Measurements from ENCODE around the gene TUBB4B. TPM values are rescaled to one million over a fixed set of nuclear protein-coding genes. Genes with fewer than 3 reads are reported as not detected.

Gene TUBB4B
- total RNA-seq, 1 donor from 2014 or later = 463 TPM

GRCh38 chr9:137224830-137225694 lies 16.0 kb upstream of the TUBB4B start, which contains the start of gene CYSRT1:
Gene CYSRT1 (plus strand): TSS chr9:137225174. CDS start chr9:137225622, 448 bp downstream.
- H3K4me1 ChIP-seq = peaks cover 38% of the 10 kb centered on the region
- peaks cover 22% of the 10 kb centered on the region for H3K27me3 ChIP-seq (ENCODE audit: low read depth)
- no peaks in the 10 kb centered on the region for H3K9me3 ChIP-seq (replicated peaks)
- DNase-seq = no peak
- H3K36me3 ChIP-seq = no peaks in the 10 kb centered on the region
- intact Hi-C loops (cut with micrococcal nuclease) = loop anchor here (5.0 kb wide), 1 partner anchor 103 kb away; no protein-coding TSS in a partner anchor
- peak within 1 kb of the TSS; percentile 96 for H3K27ac ChIP-seq (replicated peaks)
- no peak for TF ChIP-seq CTCF (IDR thresholded peaks at IDR 0.05; ENCODE audit: borderline replicate concordance)
- H3K4me3 ChIP-seq = peak within 1 kb of the TSS; percentile 91

- no peaks in the 10 kb centered on the region for H3K36me3 ChIP-seq
- no peak for TF ChIP-seq CTCF (IDR thresholded peaks at IDR 0.05; ENCODE audit: borderline replicate concordance)
- peaks cover 29% of the 10 kb centered on the region for H3K27me3 ChIP-seq (ENCODE audit: low read depth)
- no peak for DNase-seq
- H3K9me3 ChIP-seq (replicated peaks) = no peaks in the 10 kb centered on the region
- no peak overlapping the region for H3K27ac ChIP-seq (replicated peaks)
- intact Hi-C loops (cut with micrococcal nuclease) = loop anchor here (5.0 kb wide), 1 partner anchor 104 kb away; no protein-coding TSS in a partner anchor
- H3K4me3 ChIP-seq = no peak overlapping the region
- H3K4me1 ChIP-seq = peaks cover 32% of the 10 kb centered on the region
These were observed 15.3 kb upstream of the TUBB4B start for GRCh38 chr9:137225699-137226331.

GRCh38 chr9:137226338-137227053 lies 14.6 kb upstream of the TUBB4B start:
- Histone ChIP-seq H3K4me3 (no peak overlapping the region), H3K27ac (replicated peaks) (no peak overlapping the region), H3K9me3 (replicated peaks) (no peaks in the 10 kb centered on the region), H3K4me1 (peaks cover 27% of the 10 kb centered on the region), H3K27me3 (ENCODE audit: low read depth) (peaks cover 36% of the 10 kb centered on the region), H3K36me3 (no peaks in the 10 kb centered on the region)
- DNase-seq = no peak
- intact Hi-C loops (cut with micrococcal nuclease) = loop anchor here (5.0 kb wide), 1 partner anchor 104 kb away; no protein-coding TSS in a partner anchor
- TF ChIP-seq CTCF (IDR thresholded peaks at IDR 0.05; ENCODE audit: borderline replicate concordance) = no peak

GRCh38 chr9:137227054-137227852 lies 13.8 kb upstream of the TUBB4B start, which contains the start of gene RNF224:
Gene RNF224 (plus strand): TSS chr9:137227502. CDS start chr9:137228336, 834 bp downstream.
- no peaks in the 10 kb centered on the region for H3K9me3 ChIP-seq (replicated peaks)
- peak; percentile 71 for DNase-seq
- peak; percentile 92 for TF ChIP-seq CTCF (IDR thresholded peaks at IDR 0.05; ENCODE audit: borderline replicate concordance)
- H3K27ac ChIP-seq (replicated peaks) = no peak within 1 kb of the TSS
- no peak within 1 kb of the TSS for H3K4me3 ChIP-seq
- peaks cover 23% of the 10 kb centered on the region for H3K4me1 ChIP-seq
- H3K27me3 ChIP-seq (ENCODE audit: low read depth) = peaks cover 44% of the 10 kb centered on the region
- H3K36me3 ChIP-seq = no peaks in the 10 kb centered on the region
- intact Hi-C loops (cut with micrococcal nuclease) = loop anchor here (5.0 kb wide), 1 partner anchor 105 kb away; no protein-coding TSS in a partner anchor
